Measurements from ENCODE around the gene ASS1.
"Not testable (repeated sequence)": the region's sequence is repeated elsewhere in the genome, so short reads cannot be mapped to it uniquely, and the experiment has no call there.

ASS1 gene

DNA sequence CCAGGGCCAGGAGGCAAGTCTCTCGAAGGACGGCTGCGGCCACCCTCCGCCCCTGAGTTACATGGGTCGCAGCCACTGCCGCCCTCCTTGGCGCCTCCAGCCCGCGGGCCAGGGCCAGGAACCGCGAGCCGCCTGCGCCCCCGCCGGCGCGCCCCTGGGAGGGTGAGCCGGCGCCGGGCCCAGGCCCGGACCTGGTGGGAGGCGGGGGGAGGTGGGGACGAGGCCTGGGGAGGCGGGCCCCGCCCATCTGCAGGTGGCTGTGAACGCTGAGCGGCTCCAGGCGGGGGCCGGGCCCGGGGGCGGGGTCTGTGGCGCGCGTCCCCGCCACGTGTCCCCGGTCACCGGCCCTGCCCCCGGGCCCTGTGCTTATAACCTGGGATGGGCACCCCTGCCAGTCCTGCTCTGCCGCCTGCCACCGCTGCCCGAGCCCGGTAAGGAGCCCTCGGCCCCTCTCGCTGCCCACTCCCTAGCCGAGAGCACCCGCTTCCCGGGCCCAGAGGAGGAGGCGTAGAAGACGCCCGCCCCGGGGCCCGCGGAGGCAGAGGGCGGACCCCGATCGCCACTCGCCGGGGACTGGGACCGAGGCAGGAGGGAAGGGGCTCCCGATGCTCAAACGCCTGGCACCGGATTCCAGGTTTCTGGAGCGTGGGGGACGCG, at the start of gene ASS1:
Gene ASS1 (plus strand): TSS at position 397 of the 657 bp plus-strand sequence. CDS start 7,268 bp downstream, outside the sequence.
- peak; percentile 92 for DNase-seq

GRCh38 chr9:130395810-130396435, 48.8 kb upstream of the ASS1 start:
- no peak for DNase-seq

- DNase-seq, result no peak
Measured at GRCh38 chr9:130396581-130396980, 48.2 kb upstream of the ASS1 start.

- no peak for DNase-seq
Measured at GRCh38 chr9:130398487-130399240, 46.1 kb upstream of the ASS1 start.

DNA sequence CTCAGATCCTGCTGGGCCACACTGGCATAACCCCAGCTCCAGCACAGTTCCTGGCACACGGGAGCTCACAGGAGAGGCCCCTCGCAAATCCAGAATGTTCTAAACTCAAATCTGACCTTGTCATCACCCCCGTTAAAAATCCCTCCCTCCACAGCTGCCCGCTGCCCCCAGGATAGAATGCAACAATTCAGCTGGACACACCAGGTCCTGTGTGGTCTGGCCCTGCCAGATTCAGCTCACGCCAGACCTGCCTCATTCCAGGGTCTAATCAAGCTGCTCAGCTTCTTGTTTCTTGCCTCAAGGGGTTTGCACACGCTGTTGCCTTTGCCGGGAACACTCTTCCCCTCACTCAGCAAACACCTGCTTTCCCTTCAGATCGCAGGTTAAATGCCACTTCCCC, 45.0 kb upstream of the ASS1 start:
- DNase-seq, result no peak

DNA sequence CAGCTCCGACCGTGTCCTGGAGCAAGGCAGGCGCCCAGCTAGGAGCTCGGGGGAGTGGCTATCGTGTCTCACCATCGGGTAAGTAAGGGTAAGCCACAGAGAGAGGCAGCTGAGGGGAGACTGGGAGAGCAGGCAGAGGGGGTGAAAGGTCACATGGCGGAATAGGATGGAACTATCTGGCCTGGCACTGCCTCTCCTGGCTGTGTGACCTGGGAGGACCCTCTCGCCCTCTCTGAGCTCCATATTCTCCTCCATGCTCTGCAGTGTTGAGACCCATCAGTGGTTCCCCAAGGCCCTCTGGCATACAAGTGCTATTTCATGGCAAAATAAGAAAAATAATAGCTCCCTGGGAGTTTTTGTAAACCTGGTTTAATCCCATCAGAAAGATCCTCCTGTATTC, 43.9 kb upstream of the ASS1 start:
- no peak for DNase-seq

GRCh38 chr9:130401742-130402141, 43.0 kb upstream of the ASS1 start:
- not testable (repeated sequence) for DNase-seq

DNA sequence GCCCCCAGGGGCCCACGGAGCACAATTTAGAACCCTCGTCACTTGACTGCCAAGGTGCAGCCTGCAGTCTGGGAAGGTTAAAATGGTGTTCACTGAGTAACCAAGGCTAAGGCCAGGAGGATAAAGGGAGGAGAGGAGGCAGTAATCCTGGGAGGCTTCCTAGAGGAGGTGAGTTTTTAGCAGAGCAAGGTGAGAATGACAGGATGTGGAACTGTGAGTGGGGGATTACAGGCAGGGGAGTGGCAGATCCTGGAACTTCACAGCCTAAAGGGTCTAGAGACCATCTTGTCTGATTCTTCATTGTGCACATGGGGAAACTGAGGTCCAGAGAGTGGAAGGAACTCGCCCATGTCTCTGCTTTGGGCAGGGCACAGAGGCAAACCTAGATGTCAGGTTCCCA, 42.5 kb upstream of the ASS1 start:
- no peak for DNase-seq

GRCh38 chr9:130402645-130403440, 41.9 kb upstream of the ASS1 start:
- no peak for DNase-seq

GRCh38 chr9:130405657-130406257, 39.0 kb upstream of the ASS1 start:
- no peak for DNase-seq

DNA sequence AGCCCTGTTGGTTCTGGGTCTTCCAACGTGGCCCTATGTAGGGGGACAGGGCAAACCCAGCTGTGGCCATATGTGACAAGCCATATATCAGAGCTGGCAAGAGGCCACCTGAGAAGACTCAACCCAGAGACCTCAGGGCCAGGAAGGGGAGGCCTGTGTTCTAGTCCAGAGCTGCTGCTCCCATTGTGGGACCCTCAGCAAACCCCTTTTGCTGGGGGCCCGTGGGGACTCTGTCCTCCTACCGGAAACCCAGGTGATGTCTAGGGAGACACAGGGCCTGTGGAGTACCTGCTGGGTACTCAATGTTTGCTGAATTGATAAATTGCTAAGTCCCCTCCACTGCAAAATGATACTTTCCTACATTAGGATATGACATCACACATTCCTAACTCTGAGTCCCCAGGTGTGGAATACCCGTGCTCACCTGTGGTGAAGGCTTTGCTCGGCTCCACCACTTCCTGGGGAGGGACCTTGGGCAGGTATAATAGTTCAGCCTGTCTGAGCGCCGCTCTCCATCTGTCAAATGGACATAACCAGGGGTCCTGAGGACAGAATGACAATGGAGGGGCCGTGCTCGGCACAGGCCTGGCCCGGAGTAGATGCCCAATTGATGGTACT, 38.4 kb upstream of the ASS1 start:
- DNase-seq, result no peak

GRCh38 chr9:130407916-130408663, 36.7 kb upstream of the ASS1 start:
- DNase-seq, result no peak

DNA sequence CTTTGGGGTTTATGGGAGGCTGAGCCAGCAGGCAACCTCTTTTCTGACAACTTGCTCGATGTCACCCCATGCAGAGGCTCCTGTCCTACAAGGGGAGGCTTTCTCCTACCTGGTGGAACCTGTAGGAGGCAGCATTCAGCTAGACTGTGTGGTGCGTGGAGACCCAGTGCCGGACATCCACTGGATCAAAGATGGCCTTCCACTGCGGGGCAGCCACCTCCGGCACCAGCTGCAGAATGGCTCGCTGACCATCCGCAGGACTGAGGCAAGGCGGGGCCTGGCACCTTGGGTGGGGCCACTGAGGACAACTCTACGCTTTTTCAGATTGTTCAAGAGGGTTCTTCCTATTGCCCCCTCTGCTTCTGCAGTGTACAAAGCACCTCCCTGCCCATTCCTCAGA, 36.1 kb upstream of the ASS1 start:
- DNase-seq, result no peak

DNA sequence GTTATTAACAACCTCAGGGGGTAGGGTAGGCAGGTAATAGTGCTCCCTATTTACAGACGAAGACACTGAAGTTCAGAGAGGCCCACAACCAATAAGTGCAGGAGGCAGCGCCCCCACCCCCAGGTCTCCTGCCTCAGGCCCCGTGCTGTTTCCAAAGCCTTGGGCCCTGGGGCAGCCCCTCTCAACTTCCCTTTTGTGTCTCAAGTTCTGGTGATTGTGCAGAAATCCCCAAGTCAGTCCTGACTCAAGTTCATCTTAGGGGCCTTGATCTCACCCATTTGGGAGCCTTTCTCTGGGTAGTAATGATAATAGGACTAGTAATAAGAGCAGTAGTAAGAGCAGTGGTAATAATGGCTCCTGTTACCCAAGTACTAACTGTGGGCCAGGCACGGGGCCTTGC, 35.5 kb upstream of the ASS1 start:
- no peak for DNase-seq

DNA sequence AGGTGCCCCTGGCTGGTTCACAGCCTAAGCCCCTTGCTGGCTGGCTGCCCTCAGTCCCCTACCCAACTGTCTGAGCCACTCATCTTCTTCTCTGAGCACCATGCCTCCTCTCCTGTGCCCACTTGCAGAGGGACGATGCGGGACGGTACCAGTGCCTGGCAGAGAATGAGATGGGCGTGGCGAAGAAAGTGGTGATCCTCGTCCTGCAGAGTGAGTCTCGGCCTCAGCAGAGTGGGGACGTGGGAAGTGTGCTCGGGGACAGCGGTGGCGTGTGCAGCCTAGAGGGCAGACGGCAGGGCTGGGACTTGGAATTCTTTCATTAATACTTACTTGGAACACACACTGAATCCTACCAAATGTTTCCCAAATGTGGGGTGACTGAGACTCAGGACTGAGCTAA, 34.3 kb upstream of the ASS1 start:
- DNase-seq, result no peak

GRCh38 chr9:130411566-130411915, 33.2 kb upstream of the ASS1 start:
- no peak for DNase-seq

DNA sequence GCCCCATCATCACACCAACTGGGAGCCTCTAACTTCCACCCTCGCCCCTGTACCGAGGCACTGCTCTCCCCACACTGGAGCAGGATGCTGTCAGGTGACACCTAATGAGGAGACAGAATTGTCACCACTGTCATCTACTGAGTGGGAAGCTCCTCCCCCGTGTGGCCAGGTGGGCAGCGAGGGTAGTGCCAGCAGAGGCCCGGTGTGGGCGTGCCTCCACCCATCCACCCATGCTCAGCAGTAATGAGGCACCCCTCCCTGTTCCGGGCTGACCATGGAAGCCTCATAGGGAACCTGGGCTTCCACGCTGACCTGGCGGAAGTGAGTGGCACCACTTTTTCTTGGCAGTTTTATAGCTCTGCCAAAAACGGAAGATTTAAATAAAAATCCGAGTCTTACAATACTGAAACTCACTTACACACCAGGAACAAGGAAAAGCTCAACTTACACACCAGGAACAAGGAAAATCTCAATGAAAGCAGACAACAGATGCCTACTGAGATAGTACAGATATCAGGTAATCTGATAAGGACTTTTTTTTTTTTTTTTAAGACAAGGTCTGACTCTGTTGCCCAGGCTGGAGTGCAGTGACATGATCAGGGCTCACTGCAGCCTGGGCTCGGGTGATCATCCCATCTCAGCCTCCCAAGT, 30.6 kb upstream of the ASS1 start:
- DNase-seq, result no peak

DNA sequence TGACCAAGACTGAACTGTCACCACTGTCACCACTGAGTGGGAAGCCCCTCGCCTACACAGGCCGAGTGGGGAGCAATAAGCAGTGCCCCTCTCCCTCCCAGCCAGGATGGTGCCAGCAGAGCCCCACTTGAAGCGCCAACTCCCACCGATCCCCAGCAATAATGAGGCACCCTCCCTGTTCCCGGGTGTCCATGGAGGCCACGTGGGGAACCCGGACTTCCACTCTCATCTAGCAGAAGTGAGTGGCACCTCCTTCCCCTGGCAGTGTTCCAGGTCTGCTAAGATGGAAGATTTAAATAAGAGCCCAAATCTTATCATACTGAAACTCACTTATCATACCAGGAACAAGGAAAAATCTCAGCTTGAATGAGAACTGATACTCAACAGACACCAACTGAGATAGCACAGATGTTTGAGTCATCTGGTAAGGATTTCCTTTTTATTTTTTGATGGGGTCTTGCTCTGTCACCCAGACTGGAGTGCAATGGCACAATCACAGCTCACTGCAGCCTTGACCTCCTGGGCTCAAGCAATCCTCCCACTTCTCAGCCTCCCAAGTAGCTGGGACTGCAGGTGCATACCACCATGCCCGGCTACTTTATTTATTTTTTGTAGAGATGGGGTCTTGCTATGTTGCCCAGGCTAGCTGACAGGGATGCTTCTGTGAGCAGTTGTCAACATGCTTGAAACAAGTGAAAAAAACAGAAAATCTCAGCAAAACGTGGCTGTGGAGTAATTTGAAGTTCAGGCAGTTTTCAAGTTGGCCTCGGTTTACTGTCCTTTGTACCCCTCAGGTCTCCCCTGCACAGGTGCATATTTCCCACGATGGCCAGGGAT, 29.6 kb upstream of the ASS1 start:
- DNase-seq, result no peak

GRCh38 chr9:130417602-130418001, 27.2 kb upstream of the ASS1 start:
- peak; percentile 48 for DNase-seq

DNA sequence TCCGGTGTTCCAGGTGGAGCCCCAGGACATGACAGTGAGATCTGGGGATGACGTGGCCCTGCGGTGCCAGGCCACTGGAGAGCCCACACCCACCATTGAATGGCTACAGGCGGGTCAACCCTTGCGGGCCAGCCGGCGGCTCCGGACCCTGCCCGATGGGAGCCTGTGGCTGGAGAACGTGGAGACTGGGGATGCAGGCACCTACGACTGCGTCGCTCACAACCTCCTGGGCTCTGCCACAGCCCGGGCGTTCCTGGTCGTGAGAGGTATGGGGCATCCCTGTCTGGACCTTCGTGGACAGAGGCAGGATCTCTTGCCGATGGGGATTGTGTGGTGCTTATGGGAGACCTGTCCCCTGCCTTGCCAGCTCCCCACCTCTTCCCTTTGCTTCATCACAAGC, 26.0 kb upstream of the ASS1 start:
- no peak for DNase-seq

All from DMS53 (cell line).